Measurements from ENCODE around the gene GRHL1.

GRHL1 gene

GRCh38 chr2:10047616-10048500, 96.4 kb downstream of the GRHL1 start:
- DNase-seq: no peak

- DNase-seq: no peak
Observed at GRCh38 chr2:10048501-10049171, 97.1 kb downstream of the GRHL1 start.

Measured in right forelimb (tissue), 1 donor.